HCT116 (cell line): ENCODE data around the gene SLC35B2. TPM values are rescaled to one million over a fixed set of nuclear protein-coding genes. Genes with fewer than 3 reads are reported as not detected.

Source experiments
- ATAC-seq: fragments of 200-7000 bp; cut with Tn5 transposase; 2 replicates; pipeline ENCODE4 v1.9.1; 2020; ENCODE audit warnings: mild to moderate bottlenecking, moderate library complexity
- BruUV-seq: library from RNA; stranded (reverse); fragments of 400-500 nt; replicated peaks from 2 replicates; lab custom pipeline; 2021; lab: Mats Ljungman, UMichigan
- CTCF ChIA-PET: fragments of 300-600 bp; sonication (Branson Sonifier 250); formaldehyde crosslinking; loops from one replicate; lab custom pipeline; 2021; ENCODE audit warnings: antibody characterized with exemption; lab: Charles Lee
- POLR2A ChIA-PET: fragments of 300-600, 350-600 bp; sonication (Branson Sonifier 250); formaldehyde crosslinking; loops from one replicate; lab custom pipeline; 2021; ENCODE audit warnings: antibody characterized with exemption; lab: Charles Lee
- RAD21 ChIA-PET, 2 experiments: fragments of 300-600 bp; sonication (Branson Sonifier 250); formaldehyde crosslinking; loops; one replicate each; lab custom pipeline; 2023; ENCODE audit warnings: low total read pairs in 2 of 2; ENCODE audit not compliant: uncharacterized antibody in 2 of 2, unreplicated experiment in 2 of 2, low non-redundant PET in 1 of 2; lab: Charles Lee
- DNase-seq: peaks from one replicate; pipeline ENCODE4 v3.0.0-alpha.2; 2010; ENCODE audit warnings: low read depth, low spot score
- H2AFZ ChIP-seq: fragments of 200-600 bp; shearing (Covaris generic), sonication (generic); 2 replicates; pipeline ENCODE4 v1.6.1; 2017; ENCODE audit warnings: low read depth, mixed run types, mixed read lengths, antibody characterized with exemption, low read length; ENCODE audit not compliant: poor library complexity, severe bottlenecking
- H3K27ac ChIP-seq: 2 replicates; pipeline ENCODE4 v1.5.1; 2012; ENCODE audit warnings: low read depth, low read length
- H3K27me3 ChIP-seq: fragments of 200-600 bp; sonication (generic); 2 replicates; pipeline ENCODE4 v1.6.1; 2016; ENCODE audit warnings: mixed run types, low read length, mixed read lengths; ENCODE audit not compliant: insufficient read depth
- H3K36me3 ChIP-seq, 2 experiments: fragments of 200-500 bp in 1 of 2; fragments of 200-600 bp in 1 of 2; sonication (Bioruptor generic) in 1 of 2; sonication (generic) in 1 of 2; 2 replicates each; pipeline versions ENCODE4 v1.5.1 to v1.6.1; 2014 to 2016; ENCODE audit warnings: low read length in 2 of 2, inconsistent platforms in 1 of 2, mixed read lengths in 1 of 2, mixed run types in 1 of 2; ENCODE audit not compliant: insufficient read depth in 2 of 2, control insufficient read depth in 1 of 2
- H3K4me1 ChIP-seq, 2 experiments: fragments of 200-600 bp in 1 of 2; sonication (generic) in 1 of 2; 2 replicates each; pipeline versions ENCODE4 v1.5.1 to v1.6.1; 2012 to 2017; ENCODE audit warnings: low read length in 2 of 2, inconsistent platforms in 1 of 2, mild to moderate bottlenecking in 1 of 2, mixed read lengths in 1 of 2, mixed run types in 1 of 2, moderate library complexity in 1 of 2; ENCODE audit not compliant: insufficient read depth in 2 of 2, control insufficient read depth in 1 of 2
- H3K4me2 ChIP-seq: fragments of 200-600 bp; sonication (generic); 2 replicates; pipeline ENCODE4 v1.6.1; 2017; ENCODE audit warnings: mixed run types, low read length, mixed read lengths
- H3K4me3 ChIP-seq, 2 experiments: fragments of 200-600 bp in 1 of 2; sonication (generic) in 1 of 2; replicated peaks in 1 of 2; 2 replicates each; pipeline ENCODE4 v1.5.1; 2011 to 2016; ENCODE audit warnings: low read length in 2 of 2, control low read depth in 1 of 2, low read depth in 1 of 2, mild to moderate bottlenecking in 1 of 2, mixed read lengths in 1 of 2, mixed run types in 1 of 2
- H3K79me2 ChIP-seq: fragments of 200-600 bp; sonication (generic); 2 replicates; pipeline ENCODE4 v1.6.1; 2017; ENCODE audit warnings: mild to moderate bottlenecking, mixed run types, low read length, moderate library complexity, mixed read lengths; ENCODE audit not compliant: insufficient read depth
- H3K9ac ChIP-seq: fragments of 200-600 bp; sonication (generic); 2 replicates; pipeline ENCODE4 v1.6.1; 2016; ENCODE audit warnings: low read length, mixed read lengths
- H3K9me2 ChIP-seq: fragments of 200-600 bp; sonication (generic), shearing (Covaris generic); 2 replicates; pipeline ENCODE4 v1.6.1; 2017; ENCODE audit warnings: mixed run types, mild to moderate bottlenecking, moderate library complexity; ENCODE audit not compliant: insufficient read depth
- H3K9me3 ChIP-seq, 2 experiments: fragments of 200-500 bp in 1 of 2; fragments of 200-600 bp in 1 of 2; sonication (Bioruptor generic) in 1 of 2; sonication (generic) in 1 of 2; 2 replicates each; pipeline ENCODE4 v1.6.1; 2014 to 2017; ENCODE audit warnings: low read length in 2 of 2, mixed read lengths in 2 of 2, inconsistent platforms in 1 of 2, low read depth in 1 of 2, mild to moderate bottlenecking in 1 of 2, mixed run types in 1 of 2, moderate library complexity in 1 of 2; ENCODE audit not compliant: control insufficient read depth in 1 of 2, insufficient read depth in 1 of 2
- H4K20me1 ChIP-seq: fragments of 200-600 bp; sonication (generic), shearing (Covaris generic); 2 replicates; pipeline ENCODE4 v1.6.1; 2017; ENCODE audit warnings: mixed run types, mild to moderate bottlenecking, moderate library complexity; ENCODE audit not compliant: insufficient read depth
- CEBPB ChIP-seq: IDR thresholded peaks from 2 replicates; pipeline ENCODE4 v1.6.1; 2012; ENCODE audit warnings: low read depth
- ELF1 ChIP-seq: IDR thresholded peaks from 2 replicates; pipeline ENCODE4 v1.6.1; 2012; ENCODE audit warnings: low read depth, borderline replicate concordance
- FOSL1 ChIP-seq: IDR thresholded peaks from 2 replicates; pipeline ENCODE4 v1.6.1; 2012; ENCODE audit warnings: low read depth
- POLR2A ChIP-seq: IDR thresholded peaks from 2 replicates; pipeline ENCODE4 v1.7.0; 2011; ENCODE audit warnings: borderline replicate concordance; ENCODE audit not compliant: insufficient read depth, insufficient read length; ENCODE audit errors: extremely low read depth
- RAD21 ChIP-seq: IDR thresholded peaks from 2 replicates; pipeline ENCODE4 v1.6.1; 2012; ENCODE audit warnings: low read depth, mild to moderate bottlenecking
- SP1 ChIP-seq: IDR thresholded peaks from 2 replicates; pipeline ENCODE4 v1.6.1; 2012; ENCODE audit warnings: low read depth
- intact Hi-C: fragments of 100-400 bp; cut with micrococcal nuclease; formaldehyde crosslinking; loops from 2 replicates; pipeline ENCODE4 v1.10.0; 2022
- total RNA-seq: library from RNA; stranded (reverse); gene quantifications from one replicate; pipeline ENCODE4 v1.2.1, GENCODE V29; 2021; ENCODE audit not compliant: unreplicated experiment
- TF ChIP-seq, protein P1 (sequence below), 3 experiments: fragments of 200-600 bp in 1 of 3; sonication (generic) in 1 of 3; IDR thresholded peaks in 2 of 3; conservative IDR thresholded peaks in 1 of 3; 2 replicates each; pipeline ENCODE4 v1.5.1; 2012 to 2017; ENCODE audit warnings: low read depth in 2 of 3, low read length in 2 of 3, antibody characterized with exemption in 1 of 3, borderline replicate concordance in 1 of 3, control low read depth in 1 of 3, mild to moderate bottlenecking in 1 of 3, mixed read lengths in 1 of 3, mixed run types in 1 of 3, moderate library complexity in 1 of 3; ENCODE audit not compliant: insufficient read depth in 1 of 3

Gene SLC35B2
- total RNA-seq, 1 experiment from 2014 or later, result 50.5 TPM

DNA sequence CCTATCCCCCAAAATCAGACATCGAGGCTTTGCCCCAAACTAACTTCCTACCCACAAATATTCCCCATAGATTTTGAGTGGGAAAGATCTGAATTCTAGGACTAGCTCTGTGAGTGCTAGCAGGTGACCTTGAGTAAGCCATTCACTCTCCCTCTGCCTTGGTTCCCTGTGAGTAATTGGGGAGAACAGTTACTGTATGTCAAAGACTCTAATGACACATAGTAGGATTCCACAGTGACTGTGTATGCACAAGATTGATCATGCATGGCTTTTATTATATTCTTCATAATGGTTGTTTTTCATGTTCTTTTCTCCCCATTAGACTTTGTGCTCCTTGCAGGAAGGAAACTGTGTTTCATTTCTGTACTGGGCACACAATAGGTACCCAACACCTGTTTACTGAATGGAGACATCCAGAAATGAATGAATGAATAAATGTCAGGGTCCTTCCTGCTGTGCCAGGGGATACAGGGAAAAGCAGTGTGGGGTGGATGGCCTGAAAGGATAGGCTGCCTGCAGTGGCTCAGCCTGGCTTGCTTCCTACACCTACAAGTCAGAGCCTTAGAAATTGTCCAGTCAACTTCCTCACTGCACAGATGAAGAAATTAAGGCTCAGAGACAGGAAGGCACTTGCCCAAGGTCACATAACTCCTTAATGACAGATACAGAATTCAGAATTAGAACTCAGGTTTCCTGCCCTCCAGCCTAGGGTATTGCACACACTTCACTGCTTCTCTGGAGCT lies 12.0 kb upstream of the SLC35B2 start:
- H3K36me3 ChIP-seq, result no peaks in the 10 kb centered on the region
- no peak for TF ChIP-seq SP1
- TF ChIP-seq ELF1, result no peak
- TF ChIP-seq CEBPB, result no peak
- no peak for TF ChIP-seq FOSL1
- TF ChIP-seq, all 23 proteins: peak for 0
- BruUV-seq, result no TSS peak
- H3K4me2 ChIP-seq, result no peak overlapping the region
- intact Hi-C loops, result loop anchor here (5.0 kb wide), 1 partner anchor 188 kb away; no protein-coding TSS in a partner anchor
- CTCF ChIA-PET, result interaction anchor here (1.2 to 2.9 kb wide), 6 partner anchors 10 to 206 kb away, joined by 3 to 36 read pairs (median 6); partner anchors contain the start of gene AARS2
- POLR2A ChIA-PET, result interaction anchor here (2.0 kb wide), 1 partner anchor 68 kb away, joined by 6 read pairs; no protein-coding TSS in a partner anchor
- ATAC-seq (no peak), DNase-seq (no peak)
- H3K27me3 ChIP-seq, result no peaks in the 10 kb centered on the region
- RAD21 ChIA-PET, result no interaction called here
- no peaks in the 10 kb centered on the region for H3K9me3 ChIP-seq
- H4K20me1 ChIP-seq, result no peaks in the 10 kb centered on the region
- H3K27ac ChIP-seq, result no peak overlapping the region
- H3K4me3 ChIP-seq, result no peak overlapping the region
- no peaks in the 10 kb centered on the region for H3K9me2 ChIP-seq
- peaks cover 6% of the 10 kb centered on the region; the same call in 1 of the 2 replicates for H3K79me2 ChIP-seq
- no peak overlapping the region for H2AFZ ChIP-seq
- H3K4me1 ChIP-seq, result peaks cover 2 to 13% of the 10 kb centered on the region in 2 experiments
- no peak overlapping the region for H3K9ac ChIP-seq

DNA sequence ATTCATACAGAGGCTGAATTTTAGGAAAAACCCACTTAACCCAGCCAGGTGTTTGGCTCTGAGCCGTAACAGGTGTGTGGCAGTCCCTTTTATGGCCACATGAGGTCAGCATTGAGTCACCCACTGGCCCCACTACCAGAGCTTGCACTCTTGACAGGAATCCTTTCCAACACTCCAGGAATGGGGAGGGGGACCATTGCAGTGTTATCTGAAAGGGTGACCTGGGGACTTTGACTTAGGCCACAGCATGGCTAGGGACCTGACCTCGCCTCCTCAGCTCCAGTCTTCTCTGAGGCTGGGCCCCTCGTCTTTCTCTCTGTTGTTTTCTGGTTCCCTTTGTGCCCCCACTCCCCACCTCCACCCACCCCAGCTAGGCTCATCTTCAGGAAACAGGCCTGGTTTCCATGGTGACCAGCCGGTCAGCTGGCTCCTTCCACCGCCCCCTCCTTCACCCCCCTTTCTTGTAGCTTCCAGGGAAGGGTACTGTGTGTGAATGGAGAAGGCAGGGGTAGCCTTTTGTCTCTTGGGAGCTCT lies 10.8 kb upstream of the SLC35B2 start:
- ATAC-seq, result peak; percentile 38
- H3K9ac ChIP-seq, result no peak overlapping the region
- ChIA-PET RAD21 (interaction anchor here (0.6 to 1.0 kb wide), 4 partner anchors 12 to 37 kb away, joined by 3 to 4 read pairs (median 3); no protein-coding TSS in a partner anchor), POLR2A (interaction anchor here (2.0 kb wide), 1 partner anchor 70 kb away, joined by 6 read pairs; no protein-coding TSS in a partner anchor), CTCF (interaction anchor here (0.7 to 2.9 kb wide), 14 partner anchors 9 to 207 kb away, joined by 3 to 36 read pairs (median 5); partner anchors contain the start of genes AARS2 and SPATS1)
- DNase-seq, result no peak
- intact Hi-C loops, result loop anchor here (1.0 to 5.0 kb wide), 3 partner anchors 36 to 189 kb away; no protein-coding TSS in a partner anchor
- H3K27ac ChIP-seq, result no peak overlapping the region
- H3K4me1 ChIP-seq, result peaks cover 7 to 25% of the 10 kb centered on the region in 2 experiments
- no TSS peak for BruUV-seq
- H3K4me2 ChIP-seq, result no peak overlapping the region
- H3K9me2 ChIP-seq, result no peaks in the 10 kb centered on the region
- no peak overlapping the region for H3K4me3 ChIP-seq
- H3K9me3 ChIP-seq, result no peaks in the 10 kb centered on the region
- no peaks in the 10 kb centered on the region for H4K20me1 ChIP-seq
- no peaks in the 10 kb centered on the region for H3K36me3 ChIP-seq
- no peak for TF ChIP-seq POLR2A
- TF ChIP-seq RAD21, result peak; percentile 93
- TF ChIP-seq, protein P1, sequence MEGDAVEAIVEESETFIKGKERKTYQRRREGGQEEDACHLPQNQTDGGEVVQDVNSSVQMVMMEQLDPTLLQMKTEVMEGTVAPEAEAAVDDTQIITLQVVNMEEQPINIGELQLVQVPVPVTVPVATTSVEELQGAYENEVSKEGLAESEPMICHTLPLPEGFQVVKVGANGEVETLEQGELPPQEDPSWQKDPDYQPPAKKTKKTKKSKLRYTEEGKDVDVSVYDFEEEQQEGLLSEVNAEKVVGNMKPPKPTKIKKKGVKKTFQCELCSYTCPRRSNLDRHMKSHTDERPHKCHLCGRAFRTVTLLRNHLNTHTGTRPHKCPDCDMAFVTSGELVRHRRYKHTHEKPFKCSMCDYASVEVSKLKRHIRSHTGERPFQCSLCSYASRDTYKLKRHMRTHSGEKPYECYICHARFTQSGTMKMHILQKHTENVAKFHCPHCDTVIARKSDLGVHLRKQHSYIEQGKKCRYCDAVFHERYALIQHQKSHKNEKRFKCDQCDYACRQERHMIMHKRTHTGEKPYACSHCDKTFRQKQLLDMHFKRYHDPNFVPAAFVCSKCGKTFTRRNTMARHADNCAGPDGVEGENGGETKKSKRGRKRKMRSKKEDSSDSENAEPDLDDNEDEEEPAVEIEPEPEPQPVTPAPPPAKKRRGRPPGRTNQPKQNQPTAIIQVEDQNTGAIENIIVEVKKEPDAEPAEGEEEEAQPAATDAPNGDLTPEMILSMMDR (IDR thresholded peaks at IDR 0.05 in 2 of 3, conservative IDR thresholded peaks at IDR 0.05 in 1 of 3; ENCODE audit: borderline replicate concordance in 1 of 3, insufficient read depth in 1 of 3, low read depth in 2 of 3, low read length in 2 of 3), result peak; percentile 89 to 99 (median 96)
- TF ChIP-seq, all 23 proteins: peak for 2
- H2AFZ ChIP-seq, result no peak overlapping the region
- peaks cover 16% of the 10 kb centered on the region; the same call in 1 of the 2 replicates for H3K79me2 ChIP-seq
- no peaks in the 10 kb centered on the region for H3K27me3 ChIP-seq
